Activated T-cell treated with anti-CD3 and anti-CD28 coated beads for 24 hours (primary cell): Measurements from ENCODE around the gene CDIPT.
"Not testable (repeated sequence)": the region's sequence is repeated elsewhere in the genome, so short reads cannot be mapped to it uniquely, and the experiment has no call there.

Experiments
- DNase-seq: peaks from one replicate; pipeline ENCODE4 v3.0.0-alpha.2; 2020; ENCODE audit warnings: low read depth

The CDIPT gene

GRCh38 chr16:29858149-29858849, 4.7 kb downstream of the CDIPT start:
- DNase-seq = no peak

GRCh38 chr16:29857133-29857760, 5.8 kb downstream of the CDIPT start:
- no peak for DNase-seq

GRCh38 chr16:29854520-29855100, 8.4 kb downstream of the CDIPT start:
- no peak for DNase-seq

- no peak for DNase-seq
These were observed 10.4 kb downstream of the CDIPT start for GRCh38 chr16:29852654-29853053.

- no peak for DNase-seq
These were observed 12.0 kb downstream of the CDIPT start for GRCh38 chr16:29850998-29851397.

- DNase-seq = no peak
These were observed 13.5 kb downstream of the CDIPT start for GRCh38 chr16:29849505-29849904.

- peak; percentile 66 for DNase-seq
These were observed 14.4 kb downstream of the CDIPT start for GRCh38 chr16:29848420-29849297.

- DNase-seq = no peak
These were observed 17.4 kb downstream of the CDIPT start for GRCh38 chr16:29845656-29846055.

GRCh38 chr16:29844575-29845331, 18.3 kb downstream of the CDIPT start:
- no peak for DNase-seq

GRCh38 chr16:29843931-29844330, 19.1 kb downstream of the CDIPT start:
- no peak for DNase-seq

- no peak for DNase-seq
These were observed 20.2 kb downstream of the CDIPT start for GRCh38 chr16:29842732-29843346.

- DNase-seq = no peak
These were observed 21.4 kb downstream of the CDIPT start for GRCh38 chr16:29841631-29842030.

GRCh38 chr16:29840240-29840639, 22.8 kb downstream of the CDIPT start:
- no peak for DNase-seq

GRCh38 chr16:29839822-29840221, 23.2 kb downstream of the CDIPT start:
- DNase-seq = no peak

GRCh38 chr16:29837841-29838240, 25.2 kb downstream of the CDIPT start:
- DNase-seq = no peak

- DNase-seq = no peak
These were observed 26.4 kb downstream of the CDIPT start for GRCh38 chr16:29836623-29837022.

- DNase-seq = no peak
These were observed 27.1 kb downstream of the CDIPT start for GRCh38 chr16:29835926-29836325.

GRCh38 chr16:29834079-29834478, 28.9 kb downstream of the CDIPT start:
- DNase-seq = no peak

GRCh38 chr16:29833219-29833618, 29.8 kb downstream of the CDIPT start:
- DNase-seq = not testable (repeated sequence)

- no peak for DNase-seq
These were observed 31.5 kb downstream of the CDIPT start for GRCh38 chr16:29831490-29831889.

- DNase-seq = no peak
These were observed 32.3 kb downstream of the CDIPT start for GRCh38 chr16:29830774-29831173.
